EL (cell line): Measurements from ENCODE around the gene COMTD1.
A peak's percentile ranks its signal among the peaks of the same experiment; 100 is the strongest.
"Not testable (repeated sequence)": the region's sequence is repeated elsewhere in the genome, so short reads cannot be mapped to it uniquely, and the experiment has no call there.

ENCODE experiments used
- DNase-seq: peaks from one replicate; pipeline ENCODE4 v3.0.0-alpha.2; 2016

COMTD1 gene

DNA sequence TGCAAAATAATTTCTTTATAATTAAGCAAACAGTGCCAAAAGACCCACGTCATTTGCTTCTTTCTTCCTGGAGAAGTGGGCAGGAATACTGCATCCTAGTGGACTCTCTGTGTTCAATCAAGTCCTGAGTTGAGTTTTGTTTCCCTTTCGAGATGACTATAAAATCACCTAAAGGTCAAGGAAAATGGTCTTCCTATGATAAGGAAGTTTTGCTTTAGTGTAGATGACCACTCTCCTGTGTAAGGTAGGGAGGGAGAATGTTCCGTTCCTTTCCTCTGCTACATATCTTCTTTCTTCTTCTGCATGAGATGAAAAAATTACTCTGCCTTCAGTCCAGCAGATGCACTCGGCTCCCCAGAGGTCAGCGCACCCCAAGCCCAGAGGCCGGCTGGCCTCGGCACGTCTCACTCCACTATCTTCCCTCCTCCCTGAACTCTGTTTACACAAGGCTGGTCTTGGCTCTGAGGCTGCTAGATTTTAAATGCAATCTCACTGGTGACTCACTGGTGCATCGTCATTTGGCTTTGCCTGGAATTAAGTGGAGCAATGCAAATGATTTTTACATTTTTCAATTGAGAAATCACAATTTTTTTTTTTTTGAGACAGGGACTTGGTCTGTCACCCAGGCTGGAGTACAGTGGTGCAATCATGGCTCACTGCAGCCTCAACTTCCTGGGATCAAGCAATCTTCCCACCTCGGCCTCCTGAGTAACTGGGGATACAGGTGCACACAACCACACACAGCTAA is 43.8 kb downstream of the COMTD1 start:
- peak; percentile 92 for DNase-seq

DNA sequence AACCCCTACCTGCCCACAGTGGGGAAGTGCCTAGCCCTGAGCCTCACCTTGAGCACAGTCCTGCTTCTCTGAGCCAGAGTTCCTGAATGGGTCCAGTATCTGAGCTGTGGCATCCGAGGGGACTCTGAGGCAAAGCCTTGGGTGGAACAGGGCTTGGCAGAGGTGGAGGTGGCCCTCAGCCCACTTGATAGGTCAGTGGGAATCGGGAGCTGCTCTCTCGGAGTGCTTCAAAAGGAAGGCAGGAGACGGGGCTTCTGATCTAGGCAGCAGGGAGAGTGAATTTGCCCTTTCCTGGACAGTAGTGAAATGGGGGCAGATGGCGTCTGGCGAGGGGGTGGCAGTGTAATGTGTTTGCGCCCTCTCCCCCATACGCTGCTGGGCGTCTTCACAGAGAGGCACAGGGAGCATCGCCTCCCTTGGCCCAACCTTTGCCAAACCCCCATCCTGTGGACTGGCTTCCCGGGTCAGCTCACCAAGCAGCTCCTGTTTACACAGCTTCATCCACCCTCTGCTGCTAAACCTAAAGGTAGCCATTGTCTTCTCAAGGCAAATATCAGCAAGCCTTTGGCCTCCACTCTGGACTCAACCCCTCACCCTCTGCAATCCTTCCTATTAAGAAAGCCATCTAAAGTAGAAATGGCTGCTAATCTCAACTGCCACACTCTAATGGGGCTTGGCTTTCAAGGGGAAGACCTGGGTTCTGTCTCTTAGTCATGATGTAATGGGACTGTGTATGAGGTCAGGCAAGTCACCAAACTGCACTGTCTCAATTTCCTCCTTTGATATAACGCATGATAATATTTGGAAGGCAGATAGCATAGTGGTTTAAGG is 46.3 kb downstream of the COMTD1 start:
- no peak for DNase-seq

DNA sequence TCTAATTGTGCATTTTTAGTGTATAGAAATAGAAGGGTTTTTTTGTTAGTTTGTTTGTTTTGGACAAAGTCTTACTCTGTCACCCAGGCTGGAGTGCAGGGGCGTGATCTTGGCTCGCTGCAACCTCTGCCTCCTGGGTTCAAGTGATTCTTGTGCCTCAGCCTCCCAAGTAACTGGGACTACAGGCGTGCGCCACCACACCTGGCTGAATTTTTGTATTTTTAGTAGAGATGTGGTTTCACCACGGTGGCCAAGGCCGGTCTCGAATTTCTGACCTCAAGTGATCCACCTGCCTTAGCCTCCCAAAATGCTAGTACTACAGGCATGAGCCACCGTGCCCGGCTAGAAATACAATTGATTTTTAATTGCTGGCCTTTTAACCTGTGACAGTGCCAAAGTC is 47.2 kb downstream of the COMTD1 start:
- DNase-seq = not testable (repeated sequence)

DNA sequence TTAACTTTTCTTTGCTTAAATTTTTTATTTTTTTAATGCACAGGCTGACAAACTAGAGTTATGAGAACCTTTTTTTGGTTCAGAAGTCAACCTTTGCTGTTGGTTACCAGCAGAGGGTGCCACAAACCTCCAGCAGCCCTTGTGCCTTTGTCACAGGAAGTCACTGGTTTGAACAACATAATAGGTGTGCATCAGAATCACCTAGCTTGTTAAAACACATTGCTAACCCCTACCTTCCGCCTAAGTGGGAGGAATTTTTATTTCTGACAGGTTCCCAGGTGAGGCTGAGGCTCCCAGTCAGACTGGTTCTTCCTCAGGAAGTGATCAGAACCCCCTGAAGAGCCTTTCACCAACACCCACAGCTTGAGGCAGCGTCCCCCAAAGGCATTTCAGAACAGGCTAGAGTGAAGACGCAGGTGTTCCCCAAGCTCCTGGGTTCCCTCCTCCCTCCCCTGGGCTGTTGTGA is 47.8 kb downstream of the COMTD1 start:
- DNase-seq = peak; percentile 61

DNA sequence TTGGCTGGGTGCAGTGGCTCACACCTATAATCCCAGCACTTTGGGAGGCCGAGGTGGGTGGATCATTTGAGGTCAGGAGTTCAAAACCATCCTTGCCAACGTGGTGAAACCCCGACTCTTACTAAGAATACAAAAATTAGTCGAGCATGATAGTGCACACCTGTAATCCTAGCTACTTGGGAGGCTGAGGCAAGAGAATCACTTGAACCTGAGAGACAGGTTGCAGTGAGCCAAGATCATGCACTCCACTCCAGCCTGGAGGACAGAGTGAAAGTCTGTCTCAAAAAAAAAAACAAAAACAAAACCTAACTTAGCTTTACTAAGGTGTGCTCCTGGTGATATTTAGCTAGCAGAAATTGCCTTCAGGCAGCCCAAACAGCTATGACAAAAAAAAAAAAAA is 49.4 kb downstream of the COMTD1 start:
- no peak for DNase-seq
